ENCODE data around the gene APPL1.

APPL1 gene

DNA sequence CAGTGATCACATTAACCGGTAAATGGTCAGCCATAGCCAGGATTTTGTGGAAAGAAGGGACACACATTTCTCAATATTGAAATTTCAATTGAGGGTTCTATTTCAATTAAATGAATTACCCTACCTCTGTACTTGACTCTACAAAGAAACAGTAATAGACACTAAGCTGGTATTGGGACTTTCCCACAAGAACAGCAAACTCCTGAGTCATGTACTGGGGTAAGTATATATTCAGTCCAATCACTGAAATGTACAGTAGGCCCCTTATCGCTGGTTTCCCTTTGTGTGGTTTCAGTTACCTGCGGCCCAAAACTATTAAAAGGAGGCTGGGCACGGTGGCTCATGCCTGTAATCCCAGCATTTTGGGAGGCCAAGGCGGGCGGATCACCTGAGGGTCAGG is 47.3 kb downstream of the APPL1 start:
- DNase-seq, result no peak
- Histone ChIP-seq H3K9me3 (ENCODE audit: severe bottlenecking) (no peaks in the 10 kb centered on the region), H3K27ac (no peak overlapping the region), H3K27me3 (ENCODE audit: insufficient read depth, low read depth, severe bottlenecking) (no peaks in the 10 kb centered on the region), H3K36me3 (peaks cover 17% of the 10 kb centered on the region), H3K4me3 (ENCODE audit: low read depth, low read length) (no peak overlapping the region)
- TF ChIP-seq, protein P1, sequence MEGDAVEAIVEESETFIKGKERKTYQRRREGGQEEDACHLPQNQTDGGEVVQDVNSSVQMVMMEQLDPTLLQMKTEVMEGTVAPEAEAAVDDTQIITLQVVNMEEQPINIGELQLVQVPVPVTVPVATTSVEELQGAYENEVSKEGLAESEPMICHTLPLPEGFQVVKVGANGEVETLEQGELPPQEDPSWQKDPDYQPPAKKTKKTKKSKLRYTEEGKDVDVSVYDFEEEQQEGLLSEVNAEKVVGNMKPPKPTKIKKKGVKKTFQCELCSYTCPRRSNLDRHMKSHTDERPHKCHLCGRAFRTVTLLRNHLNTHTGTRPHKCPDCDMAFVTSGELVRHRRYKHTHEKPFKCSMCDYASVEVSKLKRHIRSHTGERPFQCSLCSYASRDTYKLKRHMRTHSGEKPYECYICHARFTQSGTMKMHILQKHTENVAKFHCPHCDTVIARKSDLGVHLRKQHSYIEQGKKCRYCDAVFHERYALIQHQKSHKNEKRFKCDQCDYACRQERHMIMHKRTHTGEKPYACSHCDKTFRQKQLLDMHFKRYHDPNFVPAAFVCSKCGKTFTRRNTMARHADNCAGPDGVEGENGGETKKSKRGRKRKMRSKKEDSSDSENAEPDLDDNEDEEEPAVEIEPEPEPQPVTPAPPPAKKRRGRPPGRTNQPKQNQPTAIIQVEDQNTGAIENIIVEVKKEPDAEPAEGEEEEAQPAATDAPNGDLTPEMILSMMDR (IDR thresholded peaks at IDR 0.05; ENCODE audit: low read depth, low read length), result no peak

DNA sequence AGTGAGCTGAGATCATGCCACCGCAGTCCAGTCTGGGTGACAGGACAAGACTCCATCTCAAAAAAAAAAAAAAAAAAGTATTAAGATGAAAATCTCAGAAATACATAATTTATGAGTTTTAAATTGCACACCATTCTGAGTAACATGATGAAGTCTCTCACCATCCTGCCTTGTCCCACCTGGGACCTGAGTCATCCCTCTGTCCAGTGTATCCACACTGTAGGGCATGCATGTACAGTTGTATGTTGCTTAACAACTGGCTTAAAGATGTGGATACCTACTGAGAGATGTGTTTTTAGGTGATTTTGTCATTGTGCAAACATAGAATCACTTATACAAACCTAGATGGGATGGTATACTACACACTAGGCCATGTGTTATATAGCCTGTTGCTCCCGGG is 47.9 kb downstream of the APPL1 start:
- Histone ChIP-seq H3K27ac (no peak overlapping the region), H3K4me3 (ENCODE audit: low read depth, low read length) (no peak overlapping the region), H3K27me3 (ENCODE audit: insufficient read depth, low read depth, severe bottlenecking) (no peaks in the 10 kb centered on the region), H3K36me3 (peaks cover 14% of the 10 kb centered on the region), H3K9me3 (ENCODE audit: severe bottlenecking) (no peaks in the 10 kb centered on the region)
- DNase-seq, result no peak
- TF ChIP-seq, protein P1 (IDR thresholded peaks at IDR 0.05; ENCODE audit: low read depth, low read length), result no peak

DNA sequence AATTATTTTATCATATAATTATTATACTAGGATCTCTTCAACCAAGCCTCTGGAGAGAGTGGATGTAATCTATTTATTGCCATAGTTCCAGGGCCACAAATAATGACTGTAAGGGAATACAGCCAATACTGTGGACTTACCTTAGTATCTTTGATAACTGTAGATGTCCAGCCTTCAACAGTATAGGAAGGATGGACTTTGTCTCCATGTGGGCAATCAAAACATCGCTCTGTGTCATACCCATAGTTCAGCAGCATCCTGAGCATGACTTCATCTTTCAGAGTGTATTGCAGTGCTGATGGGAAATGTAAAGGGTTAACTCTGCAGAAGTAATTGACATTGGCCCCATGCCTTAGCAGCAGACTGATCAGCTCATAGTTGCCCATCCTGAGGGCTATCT is 50.7 kb downstream of the APPL1 start:
- TF ChIP-seq, protein P1 (IDR thresholded peaks at IDR 0.05; ENCODE audit: low read depth, low read length), result no peak
- Histone ChIP-seq H3K9me3 (ENCODE audit: severe bottlenecking) (no peaks in the 10 kb centered on the region), H3K4me3 (ENCODE audit: low read depth, low read length) (no peak overlapping the region), H3K27ac (no peak overlapping the region), H3K36me3 (peaks cover 4% of the 10 kb centered on the region; the same call in 1 of the 2 replicates), H3K27me3 (ENCODE audit: insufficient read depth, low read depth, severe bottlenecking) (no peaks in the 10 kb centered on the region)
- no peak for DNase-seq

GRCh38 chr3:57279685-57280084 is 52.2 kb downstream of the APPL1 start:
- Histone ChIP-seq H3K9me3 (ENCODE audit: severe bottlenecking) (no peaks in the 10 kb centered on the region), H3K36me3 (no peaks in the 10 kb centered on the region; the same call in 1 of the 2 replicates), H3K4me3 (ENCODE audit: low read depth, low read length) (no peak overlapping the region), H3K27ac (no peak overlapping the region), H3K27me3 (ENCODE audit: insufficient read depth, low read depth, severe bottlenecking) (no peaks in the 10 kb centered on the region)
- TF ChIP-seq, protein P1 (IDR thresholded peaks at IDR 0.05; ENCODE audit: low read depth, low read length), result no peak
- DNase-seq, result no peak

- no peaks in the 10 kb centered on the region for H3K36me3 ChIP-seq
- TF ChIP-seq, protein P1 (IDR thresholded peaks at IDR 0.05; ENCODE audit: low read depth, low read length), result no peak
- H3K4me3 ChIP-seq (ENCODE audit: low read depth, low read length), result no peak overlapping the region
- no peaks in the 10 kb centered on the region for H3K9me3 ChIP-seq (ENCODE audit: severe bottlenecking)
- no peak for DNase-seq
- no peak overlapping the region for H3K27ac ChIP-seq
- no peaks in the 10 kb centered on the region for H3K27me3 ChIP-seq (ENCODE audit: insufficient read depth, low read depth, severe bottlenecking)
These were observed 54.2 kb downstream of the APPL1 start for GRCh38 chr3:57281715-57282114.

- no peaks in the 10 kb centered on the region for H3K27me3 ChIP-seq (ENCODE audit: insufficient read depth, low read depth, severe bottlenecking)
- H3K9me3 ChIP-seq (ENCODE audit: severe bottlenecking), result no peaks in the 10 kb centered on the region
- H3K36me3 ChIP-seq, result no peaks in the 10 kb centered on the region
- TF ChIP-seq, protein P1 (IDR thresholded peaks at IDR 0.05; ENCODE audit: low read depth, low read length), result no peak
- no peak overlapping the region for H3K27ac ChIP-seq
- DNase-seq, result no peak
- no peak overlapping the region for H3K4me3 ChIP-seq (ENCODE audit: low read depth, low read length)
These were observed 55.8 kb downstream of the APPL1 start for GRCh38 chr3:57283334-57283733.

All from WERI-Rb-1 (cell line).